ENCODE data around the gene USP24. TPM values are rescaled to one million over a fixed set of nuclear protein-coding genes. Genes with fewer than 3 reads are reported as not detected.

USP24 gene
- total and polyA plus RNA-seq, 10 of the 15 experiments (the other 5 are each of a cell fraction or from before 2014, with no cell fraction given): 4.6 to 36.5 (median 25.3) TPM

GRCh38 chr1:55040933-55041494 lies 174.2 kb downstream of the USP24 start (continued):
- TF ChIP-seq, protein P1, sequence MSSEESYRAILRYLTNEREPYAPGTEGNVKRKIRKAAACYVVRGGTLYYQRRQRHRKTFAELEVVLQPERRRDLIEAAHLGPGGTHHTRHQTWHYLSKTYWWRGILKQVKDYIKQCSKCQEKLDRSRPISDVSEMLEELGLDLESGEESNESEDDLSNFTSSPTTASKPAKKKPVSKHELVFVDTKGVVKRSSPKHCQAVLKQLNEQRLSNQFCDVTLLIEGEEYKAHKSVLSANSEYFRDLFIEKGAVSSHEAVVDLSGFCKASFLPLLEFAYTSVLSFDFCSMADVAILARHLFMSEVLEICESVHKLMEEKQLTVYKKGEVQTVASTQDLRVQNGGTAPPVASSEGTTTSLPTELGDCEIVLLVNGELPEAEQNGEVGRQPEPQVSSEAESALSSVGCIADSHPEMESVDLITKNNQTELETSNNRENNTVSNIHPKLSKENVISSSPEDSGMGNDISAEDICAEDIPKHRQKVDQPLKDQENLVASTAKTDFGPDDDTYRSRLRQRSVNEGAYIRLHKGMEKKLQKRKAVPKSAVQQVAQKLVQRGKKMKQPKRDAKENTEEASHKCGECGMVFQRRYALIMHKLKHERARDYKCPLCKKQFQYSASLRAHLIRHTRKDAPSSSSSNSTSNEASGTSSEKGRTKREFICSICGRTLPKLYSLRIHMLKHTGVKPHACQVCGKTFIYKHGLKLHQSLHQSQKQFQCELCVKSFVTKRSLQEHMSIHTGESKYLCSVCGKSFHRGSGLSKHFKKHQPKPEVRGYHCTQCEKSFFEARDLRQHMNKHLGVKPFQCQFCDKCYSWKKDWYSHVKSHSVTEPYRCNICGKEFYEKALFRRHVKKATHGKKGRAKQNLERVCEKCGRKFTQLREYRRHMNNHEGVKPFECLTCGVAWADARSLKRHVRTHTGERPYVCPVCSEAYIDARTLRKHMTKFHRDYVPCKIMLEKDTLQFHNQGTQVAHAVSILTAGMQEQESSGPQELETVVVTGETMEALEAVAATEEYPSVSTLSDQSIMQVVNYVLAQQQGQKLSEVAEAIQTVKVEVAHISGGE (CRISPR knock-in tag; IDR thresholded peaks at IDR 0.05): no peak
- TF ChIP-seq SMAD1 (IDR thresholded peaks at IDR 0.05; ENCODE audit: low read depth, partially characterized antibody): no peak
- TF ChIP-seq TARDBP (IDR thresholded peaks at IDR 0.05; ENCODE audit: borderline replicate concordance): no peak

DNA sequence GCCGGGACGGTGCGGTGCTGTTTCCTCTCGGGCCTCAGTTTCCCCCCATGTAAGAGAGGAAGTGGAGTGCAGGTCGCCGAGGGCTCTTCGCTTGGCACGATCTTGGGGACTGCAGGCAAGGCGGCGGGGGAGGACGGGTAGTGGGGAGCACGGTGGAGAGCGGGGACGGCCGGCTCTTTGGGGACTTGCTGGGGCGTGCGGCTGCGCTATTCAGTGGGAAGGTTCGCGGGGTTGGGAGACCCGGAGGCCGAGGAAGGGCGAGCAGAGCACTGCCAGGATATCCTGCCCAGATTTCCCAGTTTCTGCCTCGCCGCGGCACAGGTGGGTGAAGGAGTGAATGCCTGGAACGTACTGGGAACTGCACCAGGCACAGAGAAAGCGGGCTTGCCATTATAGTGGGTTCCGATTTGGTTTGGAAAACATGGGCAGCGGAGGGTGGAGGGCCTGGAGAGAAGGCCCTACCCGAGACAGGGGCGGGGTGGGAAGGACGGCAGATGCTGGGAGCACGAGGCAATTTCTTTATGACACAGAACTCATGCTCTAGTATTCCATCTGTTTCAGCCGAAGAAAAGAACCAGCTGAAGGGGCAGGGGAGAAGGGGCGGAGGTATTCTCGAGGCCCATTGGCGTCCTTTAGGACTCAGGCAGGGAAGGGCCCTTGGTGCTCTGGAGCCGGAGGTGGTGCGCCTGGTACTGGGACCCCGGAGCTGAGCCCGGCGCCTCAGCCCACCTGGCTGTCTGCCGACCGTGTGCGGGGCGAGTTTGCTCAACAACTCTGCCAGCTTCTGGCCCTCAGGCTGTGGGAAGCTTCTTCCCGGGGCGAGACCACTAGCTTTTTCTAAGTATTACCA lies 174.9 kb downstream of the USP24 start:
- Histone ChIP-seq H3K4me2 (ENCODE audit: control insufficient read depth, insufficient read depth) (no peak overlapping the region), H4K20me1 (ENCODE audit: control insufficient read depth, insufficient read depth) (no peaks in the 10 kb centered on the region; the same call in 1 of the 2 replicates), H3K36me3 (ENCODE audit: control insufficient read depth in 2 of 2, insufficient read depth in 2 of 2, low read length in 1 of 2) (no peaks in the 10 kb centered on the region), H3K27me3 (replicated peaks in 1 of 2; ENCODE audit: control insufficient read depth in 2 of 2, insufficient read depth in 2 of 2, low read length in 1 of 2) (peaks cover 4 to 8% of the 10 kb centered on the region in 2 experiments), H3K9me3 (replicated peaks; ENCODE audit: control insufficient read depth, insufficient read depth, low read length) (no peaks in the 10 kb centered on the region), H3K4me3 (no peak overlapping the region), H2AFZ (ENCODE audit: control insufficient read depth, low read depth, low read length) (no peak overlapping the region), H3K4me1 (ENCODE audit: control insufficient read depth, insufficient read depth, low read length) (no peaks in the 10 kb centered on the region), H3K79me2 (ENCODE audit: control insufficient read depth, insufficient read depth, low read length) (no peaks in the 10 kb centered on the region), H3K27ac (ENCODE audit: control insufficient read depth, insufficient read depth) (no peak overlapping the region), H3K9ac (ENCODE audit: control insufficient read depth, insufficient read depth, low read length) (no peak overlapping the region)
- DNase-seq (ENCODE audit: low read depth, low spot score): no peak
- intact Hi-C loops (cut with micrococcal nuclease; ENCODE audit: unreplicated experiment) (no loop called here), in situ Hi-C loops (cut with MboI) (no loop called here)
- CTCF ChIA-PET: no interaction called here
- SMC1A ChIA-PET (ENCODE audit: uncharacterized antibody, unreplicated experiment): interaction anchor here (0.8 kb wide), 1 partner anchor 133 kb away, joined by 3 read pairs; no protein-coding TSS in a partner anchor
- FAIRE-seq: no peak
- ATAC-seq: no peak
- POLR2A ChIA-PET: no interaction called here
- BruUV-seq (replicated peaks): no TSS peak
- RAD21 ChIA-PET (ENCODE audit: unreplicated experiment): no interaction called here
- WGBS (ENCODE audit: insufficient coverage, insufficient replicate concordance, low lambda C conversion rate, missing lambda C conversion rate): 35% methylated on average over 47 of the region's 49 CpGs
- TF ChIP-seq ZNF687 (IDR thresholded peaks at IDR 0.05) (no peak), FOXK2 (IDR thresholded peaks at IDR 0.05) (no peak), SMAD1 (IDR thresholded peaks at IDR 0.05; ENCODE audit: low read depth, partially characterized antibody) (no peak), TARDBP (IDR thresholded peaks at IDR 0.05; ENCODE audit: borderline replicate concordance) (no peak), YBX1 (IDR thresholded peaks at IDR 0.05) (no peak), MYC (IDR thresholded peaks at IDR 0.05; ENCODE audit: insufficient read depth, insufficient read length, insufficient replicate concordance, low read length, severe bottlenecking) (no peak)
- TF ChIP-seq, protein P2, sequence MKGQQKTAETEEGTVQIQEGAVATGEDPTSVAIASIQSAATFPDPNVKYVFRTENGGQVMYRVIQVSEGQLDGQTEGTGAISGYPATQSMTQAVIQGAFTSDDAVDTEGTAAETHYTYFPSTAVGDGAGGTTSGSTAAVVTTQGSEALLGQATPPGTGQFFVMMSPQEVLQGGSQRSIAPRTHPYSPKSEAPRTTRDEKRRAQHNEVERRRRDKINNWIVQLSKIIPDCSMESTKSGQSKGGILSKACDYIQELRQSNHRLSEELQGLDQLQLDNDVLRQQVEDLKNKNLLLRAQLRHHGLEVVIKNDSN (IDR thresholded peaks at IDR 0.05; ENCODE audit: borderline replicate concordance, extremely low read length, insufficient read depth, low read depth, low read length): no peak

Measured in GM12878 (cell line).